ENCODE results near the gene TMEM204. TPM values are rescaled to one million over a fixed set of nuclear protein-coding genes. Genes with fewer than 3 reads are reported as not detected.

The TMEM204 gene
- total and polyA plus RNA-seq, 9 donors: 6.5 to 35.5 (median 13.8) TPM

- intact Hi-C loops (cut with DNase I): no loop called here
- no peaks in the 10 kb centered on the region for H3K9me3 ChIP-seq
- H3K27ac ChIP-seq: no peak overlapping the region
- TF ChIP-seq CTCF (IDR thresholded peaks at IDR 0.05) (no peak), EP300 (IDR thresholded peaks at IDR 0.05) (no peak), POLR2A (IDR thresholded peaks at IDR 0.05) (no peak)
- peaks cover 9% of the 10 kb centered on the region for H3K4me1 ChIP-seq (ENCODE audit: insufficient read depth)
- no peak overlapping the region for H3K4me3 ChIP-seq
- no peaks in the 10 kb centered on the region for H3K27me3 ChIP-seq
- no peaks in the 10 kb centered on the region for H3K36me3 ChIP-seq
- WGBS, 3 donors: 88 to 91% (median 88%) methylated on average over 37 to 38 of the region's 38 CpGs
- no peak for DNase-seq
Measured at GRCh38 chr16:1526608-1527555, 6.6 kb upstream of the TMEM204 start.

GRCh38 chr16:1527836-1528811 is 5.3 kb upstream of the TMEM204 start:
- intact Hi-C loops (cut with DNase I): no loop called here
- Histone ChIP-seq H3K36me3 (no peaks in the 10 kb centered on the region), H3K27ac (no peak overlapping the region), H3K27me3 (no peaks in the 10 kb centered on the region), H3K4me3 (no peak overlapping the region), H3K9me3 (no peaks in the 10 kb centered on the region), H3K4me1 (ENCODE audit: insufficient read depth) (peaks cover 18% of the 10 kb centered on the region)
- WGBS, 3 donors: 20 to 46% (median 29%) methylated on average over 39 to 42 of the region's 42 CpGs
- no peak for TF ChIP-seq EP300 (IDR thresholded peaks at IDR 0.05)
- TF ChIP-seq POLR2A (IDR thresholded peaks at IDR 0.05): no peak
- TF ChIP-seq CTCF (IDR thresholded peaks at IDR 0.05): no peak
- DNase-seq: peak in 4 of 5 donors; percentile 41 to 73 (median 64)

- Histone ChIP-seq H3K4me3 (no peak overlapping the region), H3K27ac (no peak overlapping the region), H3K36me3 (no peaks in the 10 kb centered on the region), H3K4me1 (ENCODE audit: insufficient read depth) (peaks cover 20% of the 10 kb centered on the region), H3K27me3 (no peaks in the 10 kb centered on the region), H3K9me3 (no peaks in the 10 kb centered on the region)
- WGBS, 3 donors: 88 to 91% (median 89%) methylated on average over 28 to 29 of the region's 29 CpGs
- intact Hi-C loops (cut with DNase I): no loop called here
- DNase-seq: no peak
- no peak for TF ChIP-seq EP300 (IDR thresholded peaks at IDR 0.05)
- no peak for TF ChIP-seq POLR2A (IDR thresholded peaks at IDR 0.05)
- no peak for TF ChIP-seq CTCF (IDR thresholded peaks at IDR 0.05)
Measured at GRCh38 chr16:1528921-1529537, 4.4 kb upstream of the TMEM204 start.

Data from ovary (tissue), 9 donors.